HFF-Myc (cell line): ENCODE measurements around the gene CCDC183.

Source experiments
- DNase-seq: peaks from one replicate; pipeline ENCODE4 v3.0.0-alpha.2; 2011; ENCODE audit warnings: low read depth; ENCODE audit errors: extremely low read depth
- H3K4me3 ChIP-seq: replicated peaks from 2 replicates; pipeline ENCODE4 v1.5.1; 2011; ENCODE audit warnings: low read depth, mild to moderate bottlenecking, control low read depth, low read length
- CTCF ChIP-seq: IDR thresholded peaks from 2 replicates; pipeline ENCODE4 v1.5.1; 2012; ENCODE audit warnings: mild to moderate bottlenecking, low read depth, low read length, control low read depth; ENCODE audit errors: missing control alignments

The CCDC183 gene

GRCh38 chr9:136789523-136789937 lies 6.6 kb upstream of the CCDC183 start:
- no peak overlapping the region for H3K4me3 ChIP-seq
- no peak for TF ChIP-seq CTCF
- no peak for DNase-seq

- H3K4me3 ChIP-seq: peak within 1 kb of the TSS; percentile 89
- peak; percentile 91 for DNase-seq
- no peak for TF ChIP-seq CTCF
These were observed 5.3 kb upstream of the CCDC183 start, which contains the start of gene TMEM141 for GRCh38 chr9:136790640-136791515. TMEM141 (plus strand) TSS chr9:136791344; CDS start chr9:136791371, 27 bp downstream.

GRCh38 chr9:136791516-136792276 lies 4.4 kb upstream of the CCDC183 start:
- TF ChIP-seq CTCF: peak; percentile 95
- H3K4me3 ChIP-seq: peak overlapping the region; percentile 89
- no peak for DNase-seq

- no peak for DNase-seq
- peak overlapping the region; percentile 89 for H3K4me3 ChIP-seq
- no peak for TF ChIP-seq CTCF
These were observed 3.6 kb upstream of the CCDC183 start for GRCh38 chr9:136792321-136793085.

GRCh38 chr9:136793086-136793946 lies 2.8 kb upstream of the CCDC183 start:
- no peak for TF ChIP-seq CTCF
- H3K4me3 ChIP-seq: no peak overlapping the region
- DNase-seq: no peak
